GM12878 (cell line): ENCODE data around the gene PNRC1.

Source experiments
- BACH1 ChIP-seq: fragments of 450-650 bp; IDR thresholded peaks from 2 replicates; pipeline ENCODE4 v1.6.1; 2017; ENCODE audit warnings: mild to moderate bottlenecking, borderline replicate concordance
- CHD2 ChIP-seq: IDR thresholded peaks from 2 replicates; pipeline ENCODE4 v1.6.1; 2011; ENCODE audit warnings: low read depth, low read length, improper control_type of control experiment, borderline replicate concordance
- DPF2 ChIP-seq: fragments of 450-650 bp; IDR thresholded peaks from 2 replicates; pipeline ENCODE4 v1.6.1; 2017; ENCODE audit warnings: mild to moderate bottlenecking
- MEF2B ChIP-seq: fragments of 450-650 bp; IDR thresholded peaks from 2 replicates; pipeline ENCODE4 v1.6.1; 2018; ENCODE audit warnings: mild to moderate bottlenecking, moderate library complexity; ENCODE audit not compliant: partially characterized antibody, poor library complexity, severe bottlenecking
- POLR2AphosphoS5 ChIP-seq: IDR thresholded peaks from 2 replicates; pipeline ENCODE4 v1.6.1; 2011; ENCODE audit warnings: mild to moderate bottlenecking, low read length, inconsistent platforms
- RAD21 ChIP-seq: IDR thresholded peaks from 2 replicates; pipeline ENCODE4 v1.6.1; 2011; ENCODE audit warnings: mild to moderate bottlenecking, low read depth, low read length, moderate library complexity; ENCODE audit not compliant: insufficient read depth
- SUZ12 ChIP-seq: fragments of 200-600 bp; sonication (generic); IDR thresholded peaks from one replicate; pipeline ENCODE4 v1.6.1; 2018; ENCODE audit warnings: antibody characterized with exemption, mild to moderate bottlenecking; ENCODE audit not compliant: unreplicated experiment
- TAF1 ChIP-seq: IDR thresholded peaks from 2 replicates; pipeline ENCODE4 v1.6.1; 2011; ENCODE audit warnings: mild to moderate bottlenecking, low read depth, low read length, borderline replicate concordance
- ZZZ3 ChIP-seq: IDR thresholded peaks from 2 replicates; pipeline ENCODE4 v1.6.1; 2011; ENCODE audit warnings: low read depth; ENCODE audit not compliant: control insufficient read depth, insufficient read length
- TF ChIP-seq, protein P1 (sequence below), 3 experiments: IDR thresholded peaks in 2 of 3; conservative IDR thresholded peaks in 1 of 3; 2 replicates each; pipeline ENCODE4 v1.5.1; 2011; ENCODE audit warnings: low read depth in 3 of 3, low read length in 3 of 3, mild to moderate bottlenecking in 3 of 3, control low read depth in 2 of 3, moderate library complexity in 2 of 3, inconsistent platforms in 1 of 3, mixed read lengths in 1 of 3; ENCODE audit not compliant: control insufficient read depth in 2 of 3, insufficient read depth in 1 of 3; ENCODE audit errors: extremely low read depth in 1 of 3
- TF ChIP-seq, protein P2 (sequence below): IDR thresholded peaks from 2 replicates; pipeline ENCODE4 v1.6.1; 2012; ENCODE audit warnings: low read length, inconsistent platforms

DNA sequence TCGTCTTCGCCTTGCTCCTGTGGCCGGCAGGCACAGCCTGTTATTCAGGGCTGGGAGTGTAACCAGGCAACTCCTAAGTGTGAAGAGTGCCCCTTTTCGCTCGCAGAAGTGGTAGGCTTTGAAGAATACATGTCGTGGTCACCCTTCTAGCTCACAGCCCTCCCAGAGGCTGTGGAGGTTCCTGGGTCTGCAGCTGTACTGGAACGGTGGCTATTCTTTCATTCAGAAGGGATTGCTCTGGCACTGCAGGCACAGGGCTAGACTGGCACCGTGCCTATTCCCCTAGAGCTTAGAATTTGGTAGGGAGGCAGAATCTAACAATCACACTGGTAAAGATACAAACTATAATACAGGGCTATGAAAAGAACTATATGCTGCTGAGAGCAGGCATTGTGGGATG lies 38.4 kb downstream of the PNRC1 start:
- TF ChIP-seq, protein P1, sequence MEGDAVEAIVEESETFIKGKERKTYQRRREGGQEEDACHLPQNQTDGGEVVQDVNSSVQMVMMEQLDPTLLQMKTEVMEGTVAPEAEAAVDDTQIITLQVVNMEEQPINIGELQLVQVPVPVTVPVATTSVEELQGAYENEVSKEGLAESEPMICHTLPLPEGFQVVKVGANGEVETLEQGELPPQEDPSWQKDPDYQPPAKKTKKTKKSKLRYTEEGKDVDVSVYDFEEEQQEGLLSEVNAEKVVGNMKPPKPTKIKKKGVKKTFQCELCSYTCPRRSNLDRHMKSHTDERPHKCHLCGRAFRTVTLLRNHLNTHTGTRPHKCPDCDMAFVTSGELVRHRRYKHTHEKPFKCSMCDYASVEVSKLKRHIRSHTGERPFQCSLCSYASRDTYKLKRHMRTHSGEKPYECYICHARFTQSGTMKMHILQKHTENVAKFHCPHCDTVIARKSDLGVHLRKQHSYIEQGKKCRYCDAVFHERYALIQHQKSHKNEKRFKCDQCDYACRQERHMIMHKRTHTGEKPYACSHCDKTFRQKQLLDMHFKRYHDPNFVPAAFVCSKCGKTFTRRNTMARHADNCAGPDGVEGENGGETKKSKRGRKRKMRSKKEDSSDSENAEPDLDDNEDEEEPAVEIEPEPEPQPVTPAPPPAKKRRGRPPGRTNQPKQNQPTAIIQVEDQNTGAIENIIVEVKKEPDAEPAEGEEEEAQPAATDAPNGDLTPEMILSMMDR (IDR thresholded peaks at IDR 0.05 in 2 of 3, conservative IDR thresholded peaks at IDR 0.05 in 1 of 3; ENCODE audit: control insufficient read depth in 2 of 3, extremely low read depth in 1 of 3, insufficient read depth in 1 of 3, low read depth in 3 of 3, low read length in 3 of 3): no peak
- TF ChIP-seq RAD21 (no peak), TAF1 (no peak), POLR2AphosphoS5 (no peak), BACH1 (no peak), SUZ12 (no peak), MEF2B (no peak), CHD2 (no peak), ZZZ3 (no peak), DPF2 (no peak)
- TF ChIP-seq, protein P2, sequence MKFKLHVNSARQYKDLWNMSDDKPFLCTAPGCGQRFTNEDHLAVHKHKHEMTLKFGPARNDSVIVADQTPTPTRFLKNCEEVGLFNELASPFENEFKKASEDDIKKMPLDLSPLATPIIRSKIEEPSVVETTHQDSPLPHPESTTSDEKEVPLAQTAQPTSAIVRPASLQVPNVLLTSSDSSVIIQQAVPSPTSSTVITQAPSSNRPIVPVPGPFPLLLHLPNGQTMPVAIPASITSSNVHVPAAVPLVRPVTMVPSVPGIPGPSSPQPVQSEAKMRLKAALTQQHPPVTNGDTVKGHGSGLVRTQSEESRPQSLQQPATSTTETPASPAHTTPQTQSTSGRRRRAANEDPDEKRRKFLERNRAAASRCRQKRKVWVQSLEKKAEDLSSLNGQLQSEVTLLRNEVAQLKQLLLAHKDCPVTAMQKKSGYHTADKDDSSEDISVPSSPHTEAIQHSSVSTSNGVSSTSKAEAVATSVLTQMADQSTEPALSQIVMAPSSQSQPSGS: no peak
